C4-2B (cell line): Measurements from ENCODE around the gene FAT2.

ENCODE experiments used
- ZFX ChIP-seq: fragments of 450-650 bp; IDR thresholded peaks from 2 replicates; pipeline ENCODE4 v1.6.1; 2017
- TF ChIP-seq, protein P1 (sequence below): fragments of 450-650 bp; conservative IDR thresholded peaks from 2 replicates; pipeline ENCODE4 v1.5.1; 2017; ENCODE audit warnings: mild to moderate bottlenecking

DNA sequence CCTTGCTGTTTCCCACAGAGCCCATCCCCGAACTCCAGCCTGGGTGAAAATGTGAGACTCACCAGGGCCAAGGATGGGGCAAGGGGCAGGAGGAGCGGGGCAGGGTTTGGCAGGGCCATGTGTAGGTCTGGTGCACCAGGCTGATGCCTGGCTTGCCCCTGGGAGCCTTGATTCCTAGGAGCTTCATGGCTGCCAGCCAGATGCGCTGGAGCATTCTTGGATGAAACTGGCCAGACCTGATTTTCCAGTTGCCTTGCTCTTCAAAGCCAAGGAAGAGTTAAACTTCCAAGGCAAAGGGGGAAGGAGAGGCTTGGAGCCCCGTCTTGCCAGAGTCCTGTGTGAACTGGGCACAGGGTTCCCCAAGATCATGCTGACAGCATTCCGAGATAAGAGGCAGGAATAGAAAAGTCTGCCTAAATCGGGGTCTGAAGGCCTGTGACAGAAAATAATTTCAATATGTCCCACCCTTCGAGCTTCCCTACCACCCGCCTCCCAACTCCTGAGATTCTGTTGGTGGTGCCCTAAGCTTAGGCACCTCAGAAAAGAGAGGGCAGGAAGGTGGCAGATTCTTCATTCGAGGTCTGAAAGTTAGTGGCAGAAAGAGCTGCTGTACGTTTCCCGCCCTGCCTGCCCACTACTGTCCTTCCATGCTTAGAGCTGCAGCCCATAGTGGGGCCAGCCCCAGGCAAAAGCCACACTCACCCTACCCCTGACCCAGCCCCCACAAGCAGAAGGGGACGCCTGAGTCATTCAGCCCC lies 20.4 kb downstream of the FAT2 start:
- TF ChIP-seq, protein P1, sequence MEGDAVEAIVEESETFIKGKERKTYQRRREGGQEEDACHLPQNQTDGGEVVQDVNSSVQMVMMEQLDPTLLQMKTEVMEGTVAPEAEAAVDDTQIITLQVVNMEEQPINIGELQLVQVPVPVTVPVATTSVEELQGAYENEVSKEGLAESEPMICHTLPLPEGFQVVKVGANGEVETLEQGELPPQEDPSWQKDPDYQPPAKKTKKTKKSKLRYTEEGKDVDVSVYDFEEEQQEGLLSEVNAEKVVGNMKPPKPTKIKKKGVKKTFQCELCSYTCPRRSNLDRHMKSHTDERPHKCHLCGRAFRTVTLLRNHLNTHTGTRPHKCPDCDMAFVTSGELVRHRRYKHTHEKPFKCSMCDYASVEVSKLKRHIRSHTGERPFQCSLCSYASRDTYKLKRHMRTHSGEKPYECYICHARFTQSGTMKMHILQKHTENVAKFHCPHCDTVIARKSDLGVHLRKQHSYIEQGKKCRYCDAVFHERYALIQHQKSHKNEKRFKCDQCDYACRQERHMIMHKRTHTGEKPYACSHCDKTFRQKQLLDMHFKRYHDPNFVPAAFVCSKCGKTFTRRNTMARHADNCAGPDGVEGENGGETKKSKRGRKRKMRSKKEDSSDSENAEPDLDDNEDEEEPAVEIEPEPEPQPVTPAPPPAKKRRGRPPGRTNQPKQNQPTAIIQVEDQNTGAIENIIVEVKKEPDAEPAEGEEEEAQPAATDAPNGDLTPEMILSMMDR = no peak
- TF ChIP-seq ZFX = no peak
